ENCODE results near the gene CPN2. TPM values are rescaled to one million over a fixed set of nuclear protein-coding genes. Genes with fewer than 3 reads are reported as not detected.

CPN2 gene
- total RNA-seq, 1 donor from 2014 or later = not detected

DNA sequence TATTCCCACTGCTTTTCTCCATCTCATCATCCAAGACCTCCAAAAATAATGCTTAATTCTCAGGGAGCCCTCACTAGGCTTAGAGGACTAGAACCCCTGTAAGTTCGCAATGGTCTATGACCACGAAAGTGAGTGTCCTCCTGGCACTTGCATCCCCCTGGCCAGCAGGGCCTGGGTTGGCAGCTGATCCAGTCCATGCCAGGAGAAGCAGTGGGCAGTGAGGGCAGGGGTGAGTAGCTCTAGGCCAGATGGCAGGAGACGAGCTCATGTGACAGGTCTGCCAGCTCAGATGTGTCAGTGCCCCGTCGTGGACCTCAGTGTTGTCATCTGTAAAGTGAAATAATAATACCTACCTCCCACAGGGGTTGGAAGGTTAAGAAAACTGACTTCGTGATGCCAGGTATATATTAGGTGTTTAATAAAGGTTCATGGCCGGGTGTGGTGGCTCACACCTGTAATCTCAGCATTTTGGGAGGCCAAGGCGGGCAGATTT, 36.8 kb upstream of the CPN2 start:
- Mint-ChIP-seq H3K4me1 (ENCODE audit: low read depth) (no peaks in the 10 kb centered on the region), H3K4me3 (no peak overlapping the region), H3K9me3 (peaks cover 17% of the 10 kb centered on the region), H3K36me3 (ENCODE audit: low read depth) (no peaks in the 10 kb centered on the region), H3K27ac (no peak overlapping the region), H3K27me3 (ENCODE audit: insufficient read depth) (peaks cover 22% of the 10 kb centered on the region)
- intact Hi-C loops (cut with micrococcal nuclease) = no loop called here
- DNase-seq (ENCODE audit: low spot score) = no peak

- intact Hi-C loops (cut with micrococcal nuclease) = no loop called here
- no peaks in the 10 kb centered on the region for H3K36me3 Mint-ChIP-seq (ENCODE audit: low read depth)
- DNase-seq (ENCODE audit: low spot score) = no peak
- H3K4me1 Mint-ChIP-seq (ENCODE audit: low read depth) = peaks cover 4% of the 10 kb centered on the region
- no peak overlapping the region for H3K27ac Mint-ChIP-seq
- H3K9me3 Mint-ChIP-seq = peaks cover 17% of the 10 kb centered on the region
- H3K27me3 Mint-ChIP-seq (ENCODE audit: insufficient read depth) = peaks cover 25% of the 10 kb centered on the region
- no peak overlapping the region for H3K4me3 Mint-ChIP-seq
Observed at GRCh38 chr3:194387276-194387675, 36.1 kb upstream of the CPN2 start.

GRCh38 chr3:194386648-194387047, 35.5 kb upstream of the CPN2 start:
- H3K4me3 Mint-ChIP-seq = no peak overlapping the region
- intact Hi-C loops (cut with micrococcal nuclease) = no loop called here
- H3K27ac Mint-ChIP-seq = no peak overlapping the region
- H3K36me3 Mint-ChIP-seq (ENCODE audit: low read depth) = no peaks in the 10 kb centered on the region
- H3K27me3 Mint-ChIP-seq (ENCODE audit: insufficient read depth) = peaks cover 25% of the 10 kb centered on the region
- peaks cover 4% of the 10 kb centered on the region for H3K4me1 Mint-ChIP-seq (ENCODE audit: low read depth)
- DNase-seq (ENCODE audit: low spot score) = no peak
- peaks cover 17% of the 10 kb centered on the region for H3K9me3 Mint-ChIP-seq

GRCh38 chr3:194386066-194386465, 34.9 kb upstream of the CPN2 start:
- Mint-ChIP-seq H3K9me3 (peaks cover 13% of the 10 kb centered on the region), H3K4me1 (ENCODE audit: low read depth) (peaks cover 4% of the 10 kb centered on the region), H3K27me3 (ENCODE audit: insufficient read depth) (peaks cover 23% of the 10 kb centered on the region), H3K4me3 (no peak overlapping the region), H3K27ac (no peak overlapping the region), H3K36me3 (ENCODE audit: low read depth) (no peaks in the 10 kb centered on the region)
- DNase-seq (ENCODE audit: low spot score) = no peak
- intact Hi-C loops (cut with micrococcal nuclease) = no loop called here

GRCh38 chr3:194384569-194385001, 33.5 kb upstream of the CPN2 start:
- peaks cover 4% of the 10 kb centered on the region for H3K4me1 Mint-ChIP-seq (ENCODE audit: low read depth)
- no peak overlapping the region for H3K4me3 Mint-ChIP-seq
- intact Hi-C loops (cut with micrococcal nuclease) = no loop called here
- no peaks in the 10 kb centered on the region for H3K36me3 Mint-ChIP-seq (ENCODE audit: low read depth)
- H3K9me3 Mint-ChIP-seq = peaks cover 3% of the 10 kb centered on the region
- peaks cover 18% of the 10 kb centered on the region for H3K27me3 Mint-ChIP-seq (ENCODE audit: insufficient read depth)
- no peak overlapping the region for H3K27ac Mint-ChIP-seq
- DNase-seq (ENCODE audit: low spot score) = no peak

DNA sequence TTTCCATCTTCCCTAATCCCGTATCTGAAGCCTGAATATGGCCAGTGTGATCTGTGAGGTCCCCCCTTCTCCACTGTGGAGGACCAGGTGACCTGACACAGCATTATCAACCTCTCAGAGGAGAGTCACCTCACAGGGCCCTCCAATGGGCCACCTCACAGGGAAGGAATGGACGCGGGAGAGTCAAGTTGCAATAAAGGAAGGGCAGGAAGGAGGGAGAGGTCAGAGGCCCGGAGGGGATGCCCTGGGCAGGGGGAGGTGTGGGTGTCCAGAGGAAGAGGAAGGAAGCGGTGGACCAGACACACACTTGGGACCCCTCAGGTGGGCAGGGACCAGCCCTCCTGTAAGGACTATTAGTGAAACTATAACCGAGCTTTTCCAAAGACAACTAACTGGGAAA, 33.0 kb upstream of the CPN2 start:
- H3K36me3 Mint-ChIP-seq (ENCODE audit: low read depth) = no peaks in the 10 kb centered on the region

DNA sequence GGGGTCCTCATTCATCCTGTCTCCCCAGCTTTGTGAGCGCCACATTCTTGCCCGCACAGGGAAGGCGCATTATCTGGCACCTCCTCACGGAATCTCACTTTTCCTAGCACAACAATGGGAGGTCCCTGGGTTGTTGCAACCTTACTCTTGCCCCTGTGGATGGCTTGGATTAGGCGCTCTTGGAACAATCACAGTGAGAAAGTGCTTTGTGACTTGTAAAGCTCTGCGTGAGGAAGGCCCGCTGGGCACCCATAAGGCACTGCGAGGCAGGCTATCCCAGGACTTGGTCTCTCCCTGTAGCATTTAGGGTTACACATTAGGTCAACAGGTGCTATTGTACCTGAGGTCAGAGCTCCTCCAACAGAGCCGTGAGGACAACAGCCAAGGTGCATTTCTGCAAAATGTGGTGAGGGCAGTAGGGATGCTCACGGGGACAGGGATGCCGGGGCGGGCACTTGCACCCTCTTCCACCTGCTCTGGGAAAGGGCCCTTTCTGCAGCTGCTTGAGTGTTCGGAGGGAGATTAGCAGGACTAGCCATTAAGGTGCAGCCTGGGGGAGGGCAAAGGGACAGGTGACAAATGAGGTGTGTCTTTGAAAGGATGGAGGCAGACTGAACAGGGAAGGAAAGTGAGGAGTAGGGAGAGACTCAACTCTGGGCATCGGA, 32.3 kb upstream of the CPN2 start:
- Mint-ChIP-seq H3K4me3 (no peak overlapping the region), H3K9me3 (no peaks in the 10 kb centered on the region), H3K36me3 (ENCODE audit: low read depth) (no peaks in the 10 kb centered on the region), H3K27ac (no peak overlapping the region), H3K4me1 (ENCODE audit: low read depth) (peaks cover 4% of the 10 kb centered on the region), H3K27me3 (ENCODE audit: insufficient read depth) (peaks cover 16% of the 10 kb centered on the region)
- no peak for DNase-seq (ENCODE audit: low spot score)
- intact Hi-C loops (cut with micrococcal nuclease) = no loop called here

More for the DNA sequence above, 33.0 kb upstream of the CPN2 start:
- no peak for DNase-seq (ENCODE audit: low spot score)
- intact Hi-C loops (cut with micrococcal nuclease) = no loop called here
- no peak overlapping the region for H3K27ac Mint-ChIP-seq
- H3K4me1 Mint-ChIP-seq (ENCODE audit: low read depth) = peaks cover 4% of the 10 kb centered on the region
- H3K27me3 Mint-ChIP-seq (ENCODE audit: insufficient read depth) = peaks cover 15% of the 10 kb centered on the region
- no peak overlapping the region for H3K4me3 Mint-ChIP-seq
- H3K9me3 Mint-ChIP-seq = no peaks in the 10 kb centered on the region

GRCh38 chr3:194382892-194383223, 31.7 kb upstream of the CPN2 start:
- no peak for DNase-seq (ENCODE audit: low spot score)
- peaks cover 4% of the 10 kb centered on the region for H3K4me1 Mint-ChIP-seq (ENCODE audit: low read depth)
- H3K27ac Mint-ChIP-seq = no peak overlapping the region
- intact Hi-C loops (cut with micrococcal nuclease) = no loop called here
- H3K4me3 Mint-ChIP-seq = no peak overlapping the region
- no peaks in the 10 kb centered on the region for H3K9me3 Mint-ChIP-seq
- H3K27me3 Mint-ChIP-seq (ENCODE audit: insufficient read depth) = peaks cover 16% of the 10 kb centered on the region
- H3K36me3 Mint-ChIP-seq (ENCODE audit: low read depth) = no peaks in the 10 kb centered on the region

DNA sequence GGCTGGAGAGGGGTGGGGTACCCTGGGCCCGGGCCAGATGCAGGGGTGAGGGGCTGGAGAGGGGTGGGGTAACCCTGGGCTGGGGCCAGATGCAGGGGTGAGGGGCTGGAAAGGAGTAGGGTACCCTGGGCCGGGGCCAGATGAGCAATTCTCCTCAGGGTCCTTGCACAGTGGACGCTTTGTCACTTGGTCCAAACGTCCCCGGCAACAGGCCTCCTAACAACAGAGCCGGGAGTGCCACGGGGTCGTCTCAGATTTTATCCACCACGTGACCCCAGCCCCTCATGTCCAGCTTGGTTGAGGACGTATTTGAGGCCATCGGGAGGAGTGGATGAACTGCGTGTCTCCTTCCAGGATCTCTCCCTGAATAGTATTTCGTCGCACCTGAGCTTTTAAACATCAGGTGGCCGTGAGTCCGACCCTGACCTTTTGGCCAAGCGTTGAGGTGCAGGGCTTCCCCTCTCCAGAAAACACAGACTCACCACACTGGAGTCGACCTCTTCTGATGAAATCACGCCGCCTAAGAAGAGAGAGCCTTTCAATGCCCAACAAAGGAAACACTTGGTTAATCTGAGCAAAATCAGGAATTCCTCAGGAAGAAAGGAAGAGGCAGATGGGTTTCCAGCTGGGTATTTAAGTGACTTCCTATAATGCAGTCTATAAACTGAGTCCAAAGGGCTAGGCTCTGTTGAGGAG, 31.2 kb upstream of the CPN2 start:
- Mint-ChIP-seq H3K4me1 (ENCODE audit: low read depth) (peaks cover 4% of the 10 kb centered on the region), H3K27me3 (ENCODE audit: insufficient read depth) (peaks cover 15% of the 10 kb centered on the region), H3K27ac (no peak overlapping the region), H3K9me3 (no peaks in the 10 kb centered on the region), H3K4me3 (no peak overlapping the region), H3K36me3 (ENCODE audit: low read depth) (no peaks in the 10 kb centered on the region)
- intact Hi-C loops (cut with micrococcal nuclease) = no loop called here
- DNase-seq (ENCODE audit: low spot score) = no peak

DNA sequence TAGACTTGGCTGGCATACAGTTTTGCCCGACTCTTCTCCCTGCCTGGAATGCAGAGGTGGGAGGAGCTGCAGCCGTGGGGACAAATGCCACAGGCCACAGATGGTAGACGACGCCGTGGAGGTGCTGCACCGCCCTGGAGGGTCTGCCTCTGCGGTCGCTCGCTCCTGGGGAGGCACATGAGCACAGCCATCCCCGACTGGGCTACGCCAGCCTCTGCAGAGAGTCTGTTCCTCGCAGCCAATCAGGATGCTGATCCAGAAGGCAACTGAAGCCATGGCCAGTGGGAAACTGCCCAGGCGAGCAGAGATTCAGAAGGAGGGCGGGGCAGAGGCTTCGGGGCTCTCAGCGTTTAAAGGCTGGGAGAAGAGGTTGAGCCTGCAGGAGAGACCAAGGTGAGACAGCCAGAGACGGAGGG, 30.3 kb upstream of the CPN2 start:
- DNase-seq (ENCODE audit: low spot score) = no peak
- Mint-ChIP-seq H3K4me3 (no peak overlapping the region), H3K27me3 (ENCODE audit: insufficient read depth) (peaks cover 17% of the 10 kb centered on the region), H3K27ac (no peak overlapping the region), H3K36me3 (ENCODE audit: low read depth) (no peaks in the 10 kb centered on the region), H3K9me3 (no peaks in the 10 kb centered on the region), H3K4me1 (ENCODE audit: low read depth) (peaks cover 4% of the 10 kb centered on the region)
- intact Hi-C loops (cut with micrococcal nuclease) = no loop called here

DNA sequence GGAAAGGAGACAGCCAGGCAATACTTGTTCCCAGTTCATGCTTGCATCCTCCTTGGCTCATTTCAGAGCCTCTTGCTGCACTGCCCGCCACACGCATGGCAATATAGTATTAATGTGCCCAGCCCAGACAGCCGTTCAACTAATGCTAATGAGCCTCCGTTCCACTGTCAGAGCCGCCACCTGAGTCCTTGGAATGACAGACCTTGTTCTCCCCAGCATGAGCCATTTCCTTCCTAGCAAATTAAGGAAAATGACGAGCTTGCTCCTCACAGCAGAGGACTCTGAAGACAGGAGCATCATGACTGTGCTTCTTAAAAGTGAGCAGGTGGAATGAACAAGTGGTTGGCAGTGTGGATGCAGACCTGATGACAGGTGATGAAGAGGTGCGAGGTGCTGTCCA, 29.2 kb upstream of the CPN2 start:
- Mint-ChIP-seq H3K4me1 (ENCODE audit: low read depth) (peaks cover 4% of the 10 kb centered on the region), H3K36me3 (ENCODE audit: low read depth) (no peaks in the 10 kb centered on the region), H3K27me3 (ENCODE audit: insufficient read depth) (peaks cover 19% of the 10 kb centered on the region), H3K9me3 (no peaks in the 10 kb centered on the region), H3K4me3 (no peak overlapping the region), H3K27ac (no peak overlapping the region)
- intact Hi-C loops (cut with micrococcal nuclease) = no loop called here
- no peak for DNase-seq (ENCODE audit: low spot score)

DNA sequence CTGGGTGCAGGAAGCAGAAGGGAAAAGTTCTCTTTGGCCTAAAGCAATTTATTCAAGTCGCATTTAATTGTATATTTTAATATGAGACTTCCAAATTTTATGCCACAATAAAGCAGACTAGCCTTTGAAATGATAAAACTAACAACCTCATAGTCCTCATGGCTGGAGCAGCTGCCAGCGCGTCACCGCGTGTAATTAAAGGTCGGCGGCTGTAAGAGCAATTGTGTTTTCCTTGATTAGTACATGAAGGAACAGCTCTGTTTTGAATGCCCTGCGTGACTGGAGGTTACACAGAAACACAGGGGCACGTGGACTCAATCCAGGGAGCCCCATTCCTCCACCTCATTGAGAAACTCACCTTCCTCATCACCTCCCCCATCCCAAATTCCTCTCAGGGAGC, 28.5 kb upstream of the CPN2 start:
- peaks cover 4% of the 10 kb centered on the region for H3K4me1 Mint-ChIP-seq (ENCODE audit: low read depth)
- H3K9me3 Mint-ChIP-seq = no peaks in the 10 kb centered on the region
- no peak overlapping the region for H3K4me3 Mint-ChIP-seq
- intact Hi-C loops (cut with micrococcal nuclease) = no loop called here
- H3K27me3 Mint-ChIP-seq (ENCODE audit: insufficient read depth) = peaks cover 22% of the 10 kb centered on the region
- no peaks in the 10 kb centered on the region for H3K36me3 Mint-ChIP-seq (ENCODE audit: low read depth)
- no peak overlapping the region for H3K27ac Mint-ChIP-seq
- DNase-seq (ENCODE audit: low spot score) = no peak

- H3K36me3 Mint-ChIP-seq (ENCODE audit: low read depth) = no peaks in the 10 kb centered on the region
- intact Hi-C loops (cut with micrococcal nuclease) = no loop called here
- peaks cover 4% of the 10 kb centered on the region for H3K4me1 Mint-ChIP-seq (ENCODE audit: low read depth)
- no peak overlapping the region for H3K4me3 Mint-ChIP-seq
- DNase-seq (ENCODE audit: low spot score) = no peak
- H3K9me3 Mint-ChIP-seq = no peaks in the 10 kb centered on the region
- H3K27ac Mint-ChIP-seq = no peak overlapping the region
- peaks cover 22% of the 10 kb centered on the region for H3K27me3 Mint-ChIP-seq (ENCODE audit: insufficient read depth)
Observed at GRCh38 chr3:194379231-194379630, 28.1 kb upstream of the CPN2 start.

Data from activated T-helper 1 cell treated with anti-CD3 and anti-CD28 coated beads, Interleukin-12 subunit alpha, Interleukin-12 subunit beta, Interleukin-2, Interleukin-4 antibody, amounts not matched to agents 30 ng/mL and 10 ng/mL and 1 ng/mL, durations not matched to agents 14 hours and 24 hours and 36 hours (primary cell).